Measurements from ENCODE around the gene ARHGDIB.

Gene ARHGDIB

DNA sequence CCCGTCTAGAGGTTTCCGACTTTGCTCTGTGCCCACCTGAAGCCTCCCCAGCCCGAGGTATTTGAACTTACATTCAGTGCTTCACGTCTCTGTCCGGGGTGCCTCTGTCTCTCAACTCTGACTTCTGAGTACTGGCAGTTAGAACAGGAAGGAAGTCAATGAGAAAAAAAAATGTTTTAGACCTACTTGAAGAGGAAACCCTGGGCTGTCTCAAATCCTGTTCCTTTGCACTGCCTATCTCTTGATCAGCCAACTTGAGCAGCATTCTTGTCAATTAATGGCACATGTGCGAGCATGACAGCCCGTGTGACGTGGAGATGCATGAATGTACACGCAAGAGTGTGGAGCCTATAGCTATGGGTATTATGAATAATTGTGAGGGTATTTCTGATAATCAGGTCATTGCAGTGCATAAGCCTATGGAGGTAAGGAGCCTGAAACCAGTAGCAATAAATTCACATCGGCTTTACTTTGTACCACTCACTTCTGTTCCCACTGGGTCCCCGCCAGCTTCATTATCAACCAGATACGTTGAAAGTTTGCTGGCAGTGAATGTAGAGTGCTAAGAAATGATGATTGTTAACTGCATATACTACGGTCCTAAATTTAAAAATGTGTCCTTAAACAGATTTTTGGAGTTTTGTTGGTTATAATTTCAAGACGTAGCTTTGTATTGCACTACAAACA, at the start of gene ARHGDIB:
ARHGDIB (minus strand) TSS at position 136 of the 687 bp plus-strand sequence. CDS start 10,889 bp downstream, outside the sequence.
- no peak for DNase-seq

DNA sequence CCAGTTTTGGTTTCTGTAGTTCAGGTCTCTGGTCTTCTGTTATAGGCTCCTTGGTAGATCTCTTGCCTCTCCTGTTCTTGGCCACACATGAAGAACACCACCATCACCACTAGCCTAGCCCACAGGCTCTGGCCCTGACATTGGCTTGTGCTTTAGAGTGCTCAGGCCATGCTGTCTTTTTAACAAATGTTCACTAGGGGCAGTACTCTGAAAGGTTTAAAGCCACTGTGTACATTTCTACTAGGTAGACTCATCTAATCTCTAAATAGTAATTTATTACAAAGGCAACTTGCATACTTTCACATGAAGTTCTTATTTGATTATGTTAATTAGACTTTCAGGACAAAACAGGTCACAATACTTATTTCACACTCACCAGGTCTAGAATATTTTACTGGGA, 49.8 kb upstream of the ARHGDIB start:
- no peak for DNase-seq

DNA sequence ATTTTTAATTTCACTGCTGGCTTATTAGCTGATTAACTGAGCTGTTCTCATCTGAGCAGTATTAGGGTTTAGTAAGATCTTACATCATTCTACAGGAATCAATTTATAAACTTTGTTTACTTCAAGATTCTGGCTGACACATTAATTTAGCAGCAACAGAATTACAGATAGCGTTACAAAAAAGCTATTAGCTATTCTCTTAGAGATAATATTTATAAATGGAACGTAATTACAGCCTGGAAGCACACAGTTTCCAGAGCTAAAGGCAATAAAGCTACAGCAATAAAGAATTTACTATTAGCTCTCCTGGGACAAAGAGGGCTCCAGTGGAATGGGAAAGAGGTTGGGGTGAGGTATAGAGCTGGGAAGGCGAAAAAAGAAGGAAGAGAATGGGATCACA, 46.1 kb upstream of the ARHGDIB start:
- no peak for DNase-seq

DNA sequence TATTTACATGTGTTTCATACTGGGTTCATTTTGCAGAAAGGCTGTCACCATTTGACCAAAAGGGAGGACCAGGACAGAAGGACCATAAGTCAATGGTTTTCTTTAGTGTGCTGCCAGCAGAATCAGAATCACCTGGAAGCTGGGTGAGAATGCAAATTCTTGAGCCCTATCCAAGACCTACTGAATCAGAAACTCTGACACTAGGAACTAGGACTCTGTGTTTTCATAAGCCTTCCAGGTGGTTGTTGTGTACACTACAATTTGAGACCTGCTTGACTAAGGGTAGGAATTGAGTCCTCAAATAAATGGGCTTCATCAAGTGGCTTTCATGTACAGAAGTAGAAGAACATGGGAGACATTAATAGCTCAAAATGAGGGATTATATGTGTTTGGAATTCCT, 43.7 kb upstream of the ARHGDIB start:
- DNase-seq = peak; percentile 87

DNA sequence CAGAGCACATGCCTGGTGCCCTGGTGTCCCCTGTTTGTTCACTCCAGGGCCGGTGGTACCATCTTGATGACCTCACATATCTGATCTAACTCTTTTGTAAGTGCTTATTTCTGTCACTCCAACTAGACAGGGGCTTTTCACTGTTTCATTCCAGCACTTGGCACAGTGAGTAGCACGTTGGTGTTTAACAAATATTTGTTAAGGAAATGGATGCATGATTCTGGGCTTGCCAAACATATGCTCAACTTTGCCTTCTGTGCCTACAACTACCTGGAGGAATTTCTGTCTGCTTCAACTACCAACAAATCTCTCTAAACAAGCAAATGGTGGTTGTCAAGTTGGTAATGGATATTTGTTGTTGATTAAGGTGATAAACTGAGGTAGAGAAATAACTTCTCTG, 43.0 kb upstream of the ARHGDIB start:
- no peak for DNase-seq

DNA sequence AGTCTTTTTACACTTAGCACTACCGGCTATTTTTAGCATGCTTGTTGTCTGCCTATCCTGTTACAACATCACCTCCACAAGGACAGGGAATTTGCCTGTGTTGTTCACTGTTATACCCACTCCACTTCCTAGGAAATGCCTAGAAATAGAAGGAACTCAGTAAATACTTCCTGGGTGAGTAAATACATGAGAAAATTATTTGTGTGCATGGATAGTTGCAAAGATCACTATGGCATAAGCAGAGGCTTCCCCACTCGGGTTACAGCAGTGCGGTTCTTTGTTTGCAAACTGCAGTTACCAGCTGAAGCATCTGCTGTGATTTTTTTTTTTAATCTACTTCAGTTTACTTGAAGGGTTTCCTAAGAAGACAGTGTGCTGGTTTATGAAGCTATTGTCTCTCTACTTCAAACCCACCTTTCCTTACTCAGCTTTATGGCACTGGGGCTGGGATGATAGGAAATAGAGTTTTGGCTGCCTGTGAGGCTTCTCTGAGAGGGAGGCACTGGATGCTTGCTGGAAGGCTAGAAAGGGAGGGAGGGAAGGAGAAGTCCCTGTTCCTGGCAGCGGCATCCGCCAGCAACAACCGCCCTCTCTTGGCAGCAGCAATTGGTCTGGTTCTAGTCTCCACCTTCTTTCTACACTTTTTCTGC, 40.5 kb upstream of the ARHGDIB start:
- peak; percentile 85 for DNase-seq

DNA sequence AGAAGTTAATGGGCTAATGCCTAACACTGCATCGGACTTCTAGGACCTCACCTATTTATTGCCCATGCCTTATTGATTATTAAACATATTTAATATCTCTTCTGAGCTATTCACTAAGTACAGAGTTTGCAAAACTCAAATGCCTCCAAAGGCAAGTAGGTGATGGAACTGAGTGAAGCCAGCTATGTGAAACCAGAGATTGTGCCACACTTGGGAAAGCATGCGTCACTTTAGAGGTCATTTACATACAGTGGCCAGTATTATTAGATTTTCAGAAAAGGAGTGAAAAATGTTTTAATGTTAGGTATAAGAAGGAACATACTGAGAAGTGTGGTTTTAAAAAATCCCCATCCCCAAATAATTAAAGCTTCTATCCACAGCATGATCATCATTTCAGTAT, 39.2 kb upstream of the ARHGDIB start:
- DNase-seq = no peak

DNA sequence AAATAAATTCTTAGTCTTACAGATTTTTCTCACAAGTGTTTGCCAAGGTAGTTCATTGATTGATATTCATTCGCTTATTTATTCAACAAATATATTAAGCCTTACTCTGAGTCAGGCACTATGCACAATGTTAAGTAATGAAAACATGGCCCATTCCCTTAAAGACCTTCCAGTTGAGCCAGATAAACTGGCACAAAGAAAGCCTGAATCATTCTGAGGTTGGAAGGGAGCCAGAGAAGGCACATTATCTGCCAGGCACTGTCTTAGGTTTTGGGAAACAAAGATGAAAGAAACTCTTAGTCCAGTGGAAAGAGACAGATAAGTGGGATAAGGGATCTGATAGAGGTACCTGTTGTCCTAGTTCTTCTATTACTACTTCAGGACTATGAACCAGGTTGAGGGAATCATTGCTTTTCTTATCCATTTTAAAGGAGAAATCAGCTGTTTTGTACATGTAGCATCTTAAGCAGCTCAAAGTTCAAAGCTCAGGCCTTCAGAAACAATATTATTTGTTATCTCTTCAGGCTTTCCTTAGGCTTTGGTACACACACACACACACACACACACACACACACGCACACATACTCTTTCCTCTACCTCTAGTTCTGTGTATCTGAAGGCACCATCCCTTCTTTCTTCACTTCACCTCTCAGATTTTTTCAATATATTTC, 38.4 kb upstream of the ARHGDIB start:
- no peak for DNase-seq

DNA sequence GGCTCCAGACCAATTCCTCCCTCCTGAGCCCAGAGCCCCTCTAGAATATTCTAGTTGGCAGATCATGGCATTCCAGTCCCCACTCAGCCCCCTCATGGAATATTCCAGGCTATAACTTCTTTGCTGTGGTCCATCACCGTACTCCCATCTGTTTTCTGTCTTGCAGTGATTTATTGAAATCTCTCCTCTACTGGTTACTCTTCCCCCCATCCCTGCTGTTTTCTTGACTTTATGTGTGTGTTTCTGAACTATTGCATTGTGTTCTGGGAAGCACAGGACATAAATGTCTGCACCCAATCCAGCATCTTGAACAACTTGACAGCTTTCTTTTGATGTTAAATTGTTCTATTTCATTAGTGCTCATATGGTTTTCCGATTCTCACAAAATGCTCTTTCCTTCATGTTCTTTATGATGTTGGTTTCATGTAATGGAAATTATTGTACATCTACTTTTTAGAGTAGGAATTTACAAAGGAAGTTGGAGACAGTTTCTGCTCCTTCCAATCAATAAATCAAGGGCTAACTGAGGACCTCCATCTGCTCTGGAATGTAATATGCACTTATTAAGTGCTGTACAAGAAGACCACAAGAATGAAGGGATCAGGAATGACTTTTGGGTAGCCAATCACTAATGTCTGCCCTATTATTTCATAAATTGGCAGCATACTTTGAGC, 37.8 kb upstream of the ARHGDIB start:
- DNase-seq = no peak

DNA sequence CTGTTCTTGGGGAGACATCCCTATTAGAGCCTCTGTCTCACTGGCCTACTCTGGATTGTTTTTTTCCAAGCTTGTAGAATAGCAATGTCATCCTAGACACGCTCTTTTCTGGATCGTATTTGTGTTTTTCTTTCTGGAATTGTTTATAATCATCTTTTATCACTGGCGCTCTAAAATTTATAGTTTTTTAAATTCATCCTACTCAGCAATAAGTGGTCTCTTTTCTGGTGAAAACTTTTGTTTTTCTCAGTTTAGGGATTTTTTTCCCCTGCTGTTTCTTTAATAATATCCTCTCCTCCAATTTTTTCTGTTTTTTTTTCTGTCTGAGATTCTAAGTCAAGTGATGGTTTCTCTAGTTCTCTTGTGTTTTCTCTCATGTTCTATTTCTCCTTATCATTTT, 36.6 kb upstream of the ARHGDIB start:
- DNase-seq = no peak

DNA sequence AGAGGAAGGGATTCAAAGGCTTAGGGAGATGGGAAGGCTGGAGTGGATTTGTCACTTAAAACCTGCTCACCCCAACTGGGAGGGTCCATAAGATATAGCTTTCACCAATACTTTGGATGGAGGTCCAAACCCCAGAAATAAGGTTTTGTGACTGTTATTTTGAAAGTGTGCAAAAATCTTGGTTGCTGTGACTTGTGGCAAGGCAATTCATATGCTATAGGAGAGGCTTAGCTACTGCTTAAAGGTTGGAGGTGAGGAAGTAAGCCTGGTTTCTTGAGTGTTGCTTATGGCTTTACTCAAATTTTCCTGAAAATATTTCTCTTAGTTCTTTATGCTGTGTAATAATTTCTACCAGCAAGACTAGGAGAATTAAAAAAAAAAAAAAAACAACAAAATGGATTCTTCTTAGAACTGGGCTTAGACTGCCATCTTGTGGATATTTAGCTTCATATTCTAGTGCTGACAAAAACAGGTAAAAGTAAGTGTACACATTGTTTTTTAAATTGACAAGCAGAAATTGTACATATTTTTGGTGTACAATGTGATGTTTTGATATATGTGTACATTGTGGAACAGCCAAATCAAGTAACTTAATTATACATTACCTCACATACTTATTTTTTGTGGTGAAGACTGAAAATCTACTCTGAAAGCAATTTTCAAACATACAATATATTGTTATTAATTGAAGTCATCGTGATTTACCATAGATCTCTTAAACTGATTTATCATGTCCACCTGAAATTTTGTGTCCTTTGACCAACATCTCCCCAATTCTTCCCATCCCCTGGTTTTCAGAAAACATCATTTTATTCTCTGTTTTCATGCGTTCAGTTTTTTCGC, 34.4 kb upstream of the ARHGDIB start:
- peak; percentile 66 for DNase-seq

DNA sequence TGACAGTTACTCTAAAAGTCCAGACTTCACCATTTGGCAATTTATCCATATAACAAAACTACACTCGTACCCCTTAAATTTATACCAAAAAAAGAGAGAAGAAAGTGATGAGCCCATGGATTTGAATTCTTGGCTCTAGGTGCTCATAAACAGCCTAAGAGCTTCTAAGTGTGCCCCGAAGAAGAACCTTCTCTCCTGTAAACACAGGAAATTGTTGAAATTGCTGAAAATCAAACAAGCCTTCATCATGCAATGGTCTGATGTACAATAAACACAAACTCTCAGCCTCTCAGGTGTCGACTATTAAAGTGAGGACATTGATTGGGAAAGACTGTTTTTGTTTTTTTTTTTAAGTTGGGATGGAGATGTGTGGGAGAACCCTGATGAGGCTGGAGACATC, 33.2 kb upstream of the ARHGDIB start:
- no peak for DNase-seq

DNA sequence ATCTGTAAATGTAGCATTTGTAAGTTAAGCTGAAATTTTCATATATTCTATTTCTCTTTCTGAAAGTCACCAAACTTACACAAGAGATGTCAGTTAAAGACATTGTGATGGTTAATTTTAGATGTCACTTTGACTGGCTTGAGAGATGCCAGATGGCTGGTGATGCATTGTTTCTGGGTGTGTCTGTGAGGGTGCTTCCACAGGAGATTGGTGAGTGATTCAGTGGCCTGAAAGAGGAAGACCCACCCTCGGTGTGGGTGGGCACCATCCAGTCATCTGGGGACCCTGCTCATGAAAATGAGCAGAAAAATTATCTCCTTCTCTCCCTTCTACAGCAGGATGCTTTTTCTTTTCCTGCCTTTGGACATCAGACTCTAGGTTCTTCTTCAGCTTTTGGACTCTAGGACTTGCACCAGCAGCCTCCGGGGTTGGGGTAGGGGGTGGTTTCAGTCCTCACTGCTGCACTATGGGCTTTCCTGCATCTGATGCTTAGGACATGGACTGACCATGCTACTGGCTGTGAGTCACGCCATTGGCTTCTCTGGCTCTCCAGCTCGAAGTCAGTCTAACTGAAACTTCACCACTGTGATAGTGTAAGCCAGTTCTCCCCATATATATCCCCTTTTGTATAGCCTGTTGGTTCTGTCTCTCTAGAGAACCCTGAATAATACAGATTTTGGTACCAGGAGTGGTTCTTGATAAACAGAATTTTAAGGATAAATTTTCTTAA, 32.3 kb upstream of the ARHGDIB start:
- DNase-seq = no peak

DNA sequence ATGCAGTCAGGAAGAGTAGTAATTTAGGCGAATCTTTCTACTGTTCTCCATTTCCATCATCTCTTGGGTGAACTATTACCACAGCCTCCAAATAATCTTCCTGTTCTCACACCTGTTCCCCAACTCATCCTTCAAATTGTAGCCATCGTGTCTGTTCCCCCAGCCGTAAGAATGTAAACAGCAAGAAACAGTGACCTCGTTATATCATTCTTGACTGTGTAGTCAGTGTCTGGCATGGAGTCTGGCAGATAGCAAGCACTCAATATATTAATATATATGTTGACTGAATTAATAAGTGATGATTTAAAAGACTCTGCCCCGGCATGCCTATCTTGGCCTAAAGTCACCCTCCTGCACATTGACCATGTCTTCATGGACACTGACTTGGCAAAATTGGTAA, 31.7 kb upstream of the ARHGDIB start:
- no peak for DNase-seq

DNA sequence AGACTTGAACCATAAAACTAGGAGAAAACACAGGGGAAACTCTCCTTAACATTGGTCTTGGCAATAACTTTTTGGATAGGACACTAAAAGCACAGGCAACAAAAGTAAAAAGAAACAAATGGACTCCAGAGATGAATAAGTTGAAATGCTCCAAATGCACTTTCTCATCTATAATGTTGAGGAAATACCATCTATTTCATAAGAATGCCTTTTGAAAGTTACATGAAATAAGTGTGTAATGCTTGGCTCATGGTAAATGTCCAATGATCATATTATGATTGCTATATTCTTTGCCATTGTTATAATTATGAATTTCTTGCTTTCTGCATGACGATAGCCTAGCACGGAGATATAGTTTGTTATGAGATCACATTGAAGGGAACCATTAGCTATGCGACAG, 31.3 kb upstream of the ARHGDIB start:
- DNase-seq = no peak

DNA sequence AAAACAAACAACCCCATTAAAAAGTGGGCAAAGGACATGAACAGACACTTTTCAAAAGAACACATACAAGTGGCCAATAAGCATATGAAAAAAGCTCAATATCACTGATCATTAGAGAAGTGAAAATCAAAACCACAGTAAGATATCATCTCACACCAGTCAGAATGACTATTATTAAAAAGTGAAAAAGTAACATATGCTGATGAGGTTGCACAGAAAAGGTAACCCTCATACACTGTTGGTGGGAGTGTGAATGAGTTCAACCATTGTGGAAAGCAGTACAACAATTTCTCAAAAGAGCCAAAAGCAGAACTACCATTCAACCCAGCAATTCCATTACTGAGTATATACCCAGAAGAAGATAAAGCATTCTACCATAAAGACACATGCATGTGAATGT, 29.7 kb upstream of the ARHGDIB start:
- no peak for DNase-seq

DNA sequence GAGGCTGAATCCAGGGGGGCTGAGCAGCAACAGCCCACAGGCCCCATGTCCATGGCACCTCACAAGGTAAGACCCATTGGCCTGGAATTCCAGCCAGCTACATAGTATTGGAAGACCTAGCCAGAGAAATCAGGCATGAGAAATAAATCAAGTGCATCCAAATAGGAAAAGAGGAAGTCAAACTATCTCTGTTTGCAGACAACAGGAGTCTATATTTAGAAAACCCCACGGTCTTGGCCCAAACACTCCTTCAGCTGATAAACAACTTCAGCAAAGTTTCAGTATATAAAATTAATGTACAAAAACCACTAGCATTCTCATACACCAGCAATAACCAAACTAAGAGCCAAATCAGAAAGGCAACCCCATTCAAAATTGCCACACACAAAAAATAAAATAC, 28.4 kb upstream of the ARHGDIB start:
- no peak for DNase-seq

DNA sequence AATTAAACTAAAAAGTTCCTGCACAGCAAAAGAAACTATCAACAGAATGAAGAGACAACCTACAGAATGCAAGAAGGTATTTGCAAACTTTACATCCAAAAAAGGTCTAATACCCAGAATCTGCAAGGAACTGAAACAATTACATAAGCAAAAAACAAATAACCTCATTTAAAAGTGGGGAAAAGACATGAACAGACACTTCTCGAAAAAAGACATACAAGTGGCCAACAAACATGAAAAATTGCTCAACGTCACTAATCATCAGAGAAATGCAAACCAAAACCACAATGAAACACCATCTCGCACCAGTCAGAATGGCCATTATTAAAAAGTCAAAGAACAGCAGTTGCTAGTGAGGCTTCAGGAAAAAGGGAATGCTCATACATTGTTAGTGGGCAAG, 26.6 kb upstream of the ARHGDIB start:
- no peak for DNase-seq

DNA sequence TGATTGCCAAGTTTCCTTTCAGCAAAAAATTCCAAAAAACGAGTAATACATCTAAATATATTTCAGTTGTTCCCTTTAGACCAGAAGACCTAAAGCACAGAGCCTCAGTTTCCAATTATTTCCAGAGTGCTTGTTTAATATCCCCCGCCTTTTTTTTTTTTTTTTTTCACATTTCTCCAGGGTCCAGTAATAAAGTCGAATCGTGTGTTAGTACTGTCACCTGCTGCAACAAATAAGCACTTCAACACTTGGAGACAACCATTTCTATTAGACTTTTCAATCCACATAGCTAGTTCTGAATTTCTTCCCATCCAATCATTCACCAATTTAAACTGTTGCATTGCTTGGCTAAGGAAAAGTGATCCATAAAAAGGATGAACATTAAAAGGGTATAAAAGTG, 25.0 kb upstream of the ARHGDIB start:
- no peak for DNase-seq

DNA sequence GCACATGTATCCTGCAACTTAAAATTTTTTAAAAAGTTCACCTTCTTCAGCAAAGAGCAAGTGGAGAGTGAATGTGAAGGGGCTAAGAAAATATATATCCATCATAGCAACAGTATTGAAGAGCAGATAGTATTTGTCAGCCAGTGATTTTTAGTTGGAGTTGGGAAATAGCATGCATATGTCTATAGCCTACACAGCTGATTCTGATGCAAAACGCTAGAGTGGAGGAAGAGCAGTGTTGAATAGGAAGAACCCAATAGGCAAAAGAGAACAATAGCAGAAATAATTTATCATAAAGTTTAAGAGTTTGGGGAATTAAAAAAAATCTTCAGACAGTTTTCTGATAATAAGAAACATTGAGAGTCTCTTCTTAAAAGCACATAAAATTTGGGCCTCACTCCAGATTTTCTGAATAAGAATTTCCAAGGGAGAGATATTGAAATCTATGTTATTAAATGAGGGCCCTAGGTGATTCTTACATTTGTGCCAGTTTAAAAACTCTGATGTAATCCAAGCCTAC, 23.4 kb upstream of the ARHGDIB start:
- DNase-seq = no peak

DNA sequence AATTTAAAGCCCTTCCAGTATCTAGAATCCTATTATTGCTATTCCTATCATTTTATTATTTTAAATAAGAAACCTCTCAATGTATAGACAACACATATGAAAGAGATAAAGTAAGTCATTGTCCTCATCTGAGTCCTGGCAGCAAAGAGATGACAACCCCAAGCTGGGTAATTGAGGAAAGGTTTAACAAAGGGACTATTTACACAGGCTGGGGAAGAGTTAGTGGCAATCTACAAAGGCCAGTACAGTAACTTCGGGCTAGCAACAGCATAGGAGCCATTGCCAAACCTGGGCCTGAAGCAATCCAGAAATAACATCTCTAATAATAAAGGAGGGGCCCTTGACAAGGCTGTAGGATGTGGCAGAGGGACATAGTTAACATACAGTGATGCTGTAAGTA, 22.6 kb upstream of the ARHGDIB start:
- DNase-seq = no peak

DNA sequence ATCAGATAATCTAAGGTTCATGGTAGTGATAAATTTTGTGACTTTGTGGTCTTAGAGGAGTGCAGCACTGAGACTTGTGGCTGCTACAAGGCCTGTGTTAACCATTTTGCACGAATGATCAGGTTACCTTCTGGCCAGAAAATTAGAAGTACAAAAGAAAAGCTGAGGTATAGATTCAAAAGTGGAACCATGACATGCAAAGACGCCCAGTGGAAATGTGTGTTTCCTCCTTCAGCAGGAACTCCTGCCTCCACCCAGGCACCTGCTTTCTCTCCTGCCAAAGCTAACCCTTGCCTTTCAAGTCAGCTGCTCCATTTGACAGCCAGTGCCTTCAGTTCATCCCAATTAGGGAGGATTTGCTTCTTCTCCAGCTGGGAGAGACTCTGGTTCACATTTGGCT, 21.6 kb upstream of the ARHGDIB start:
- DNase-seq = no peak
